GM10248 (cell line): ENCODE results near the gene PRR36.

ENCODE experiments used
- CTCF ChIA-PET: fragments of 300-600 bp; sonication (Branson Sonifier 250); formaldehyde crosslinking; extraction: SDS; loops from one replicate; lab custom pipeline; 2021; ENCODE audit warnings: antibody characterized with exemption; lab: Yijun Ruan, JAX
- POLR2A ChIA-PET: fragments of 350-650 bp; sonication (Branson Sonifier 250); formaldehyde crosslinking; extraction: SDS; loops from one replicate; lab custom pipeline; 2020; ENCODE audit warnings: antibody characterized with exemption; lab: Yijun Ruan, JAX
- DNase-seq: peaks from one replicate; pipeline ENCODE4 v3.0.0; 2012; ENCODE audit errors: extremely low spot score
- CTCF ChIP-seq: IDR thresholded peaks from 2 replicates; pipeline ENCODE4 v1.5.1; 2012; ENCODE audit warnings: mild to moderate bottlenecking, low read depth; ENCODE audit errors: extremely low read depth, missing control alignments, control extremely low read depth

Gene PRR36

GRCh38 chr19:7888826-7889217 lies 14.6 kb upstream of the PRR36 start:
- CTCF ChIA-PET: interaction anchor here (0.7 to 1.6 kb wide), 2 partner anchors 10 to 1046 kb away, joined by 3 to 5 read pairs; no protein-coding TSS in a partner anchor
- DNase-seq: no peak
- POLR2A ChIA-PET: no interaction called here
- no peak for TF ChIP-seq CTCF

GRCh38 chr19:7888145-7888825 lies 14.1 kb upstream of the PRR36 start, which contains the start of gene LRRC8E:
Gene LRRC8E (plus strand): TSS chr19:7888510. CDS start chr19:7895604, 7,094 bp downstream.
- CTCF ChIA-PET: interaction anchor here (1.6 kb wide), 1 partner anchor 11 kb away, joined by 5 read pairs; no protein-coding TSS in a partner anchor
- no peak for DNase-seq
- POLR2A ChIA-PET: no interaction called here
- no peak for TF ChIP-seq CTCF

GRCh38 chr19:7887408-7888144 lies 13.4 kb upstream of the PRR36 start:
- ChIA-PET CTCF (interaction anchor here (5.3 kb wide), 1 partner anchor 19 kb away, joined by 25 read pairs; no protein-coding TSS in a partner anchor), POLR2A (no interaction called here)
- no peak for DNase-seq
- TF ChIP-seq CTCF: no peak

GRCh38 chr19:7885818-7886217 lies 11.6 kb upstream of the PRR36 start:
- TF ChIP-seq CTCF: no peak
- DNase-seq: no peak
- ChIA-PET CTCF (interaction anchor here (1.2 to 5.3 kb wide), 4 partner anchors 17 to 317 kb away, joined by 3 to 25 read pairs (median 4); partner anchors contain the start of gene MAP2K7), POLR2A (no interaction called here)

- ChIA-PET POLR2A (interaction anchor here (0.7 kb wide), 1 partner anchor 15 kb away, joined by 7 read pairs; no protein-coding TSS in a partner anchor), CTCF (interaction anchor here (5.3 kb wide), 1 partner anchor 15 kb away, joined by 25 read pairs; no protein-coding TSS in a partner anchor)
- no peak for TF ChIP-seq CTCF
- DNase-seq: no peak
These were observed 9.8 kb upstream of the PRR36 start for GRCh38 chr19:7883796-7884570.
